NCI-H526 treated with DMSO at 0.1 percent for 48 hours (cell line): ENCODE data around the gene SETD6.
"Not testable (repeated sequence)": the region's sequence is repeated elsewhere in the genome, so short reads cannot be mapped to it uniquely, and the experiment has no call there.

ENCODE experiments used
- DNase-seq: peaks from one replicate; lab custom pipeline; 2025; lab: John Stamatoyannopoulos, UW

SETD6 gene

DNA sequence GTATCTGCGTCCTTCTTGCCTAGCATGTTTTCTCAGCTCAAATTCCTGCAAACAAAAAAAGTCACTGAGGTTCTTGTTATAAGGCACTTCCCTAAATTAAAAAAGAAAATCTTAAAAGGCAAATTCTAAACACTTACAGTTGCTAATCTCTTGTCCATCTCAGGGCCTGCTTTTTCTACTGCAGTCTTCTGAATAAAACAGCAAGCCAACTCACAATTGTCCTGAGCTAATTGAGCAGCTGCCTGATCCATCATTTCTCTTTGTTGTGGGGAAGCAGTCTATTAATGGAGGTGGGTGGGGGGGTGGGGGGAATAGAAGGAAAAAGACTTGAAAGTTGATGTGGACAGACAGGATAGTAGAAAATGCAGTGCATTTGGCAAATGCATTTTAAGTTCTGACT lies 27.0 kb downstream of the SETD6 start:
- DNase-seq: no peak

DNA sequence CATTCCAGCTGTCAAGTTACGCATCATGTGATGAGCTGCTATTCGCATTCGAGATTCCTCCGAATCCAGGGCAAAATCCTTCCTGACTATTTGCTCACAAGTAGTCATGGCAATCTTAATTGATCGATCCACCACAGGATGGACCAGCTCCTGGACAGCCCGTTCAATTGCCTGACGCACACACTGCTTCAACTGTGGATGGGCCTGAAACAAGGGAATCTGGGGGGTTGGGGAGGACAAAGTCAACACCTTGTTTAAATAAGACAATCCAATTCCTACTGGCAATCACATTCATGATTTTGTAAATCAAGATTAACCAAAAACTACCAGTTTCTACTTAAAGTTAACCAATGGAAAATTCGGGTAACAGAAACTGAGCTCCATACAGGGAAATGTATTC lies 28.4 kb downstream of the SETD6 start:
- no peak for DNase-seq

DNA sequence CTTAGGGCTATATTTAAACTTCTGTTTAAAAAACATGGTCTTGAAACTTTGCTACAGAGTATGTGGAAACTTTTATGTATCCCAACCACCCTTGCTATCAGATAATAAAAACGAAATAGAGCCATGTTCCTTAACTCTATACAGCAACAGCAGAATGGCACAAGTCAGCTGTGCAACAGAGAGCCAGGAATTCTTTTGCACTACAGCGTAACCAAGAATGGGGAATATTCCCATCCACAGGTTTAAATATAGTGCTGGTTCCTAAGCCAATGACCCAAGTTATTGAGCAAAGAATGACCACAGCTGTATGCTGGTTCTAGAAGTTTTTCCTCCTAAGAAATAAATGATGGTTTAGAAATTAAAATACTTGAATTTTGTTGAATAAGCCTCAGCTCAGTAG lies 33.1 kb downstream of the SETD6 start:
- DNase-seq: no peak

DNA sequence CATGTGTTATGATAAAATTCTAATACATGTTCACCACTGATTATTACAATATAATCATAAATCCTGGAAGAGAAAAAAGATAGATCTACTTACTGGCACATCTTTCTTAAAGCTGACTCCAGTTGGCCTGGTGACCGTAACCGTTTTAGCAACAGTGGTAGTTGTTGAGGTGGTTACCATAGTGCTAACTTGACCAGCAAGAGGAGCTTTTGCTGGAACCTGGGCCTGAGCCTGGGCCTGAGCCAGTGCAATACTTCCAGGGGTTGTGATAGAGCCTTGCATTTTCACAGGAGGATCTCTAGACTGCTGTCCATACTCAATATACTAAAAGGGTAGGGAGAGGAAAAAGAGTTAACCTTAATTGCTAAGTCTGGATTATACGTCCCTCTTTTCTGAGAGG lies 36.2 kb downstream of the SETD6 start:
- DNase-seq: no peak

DNA sequence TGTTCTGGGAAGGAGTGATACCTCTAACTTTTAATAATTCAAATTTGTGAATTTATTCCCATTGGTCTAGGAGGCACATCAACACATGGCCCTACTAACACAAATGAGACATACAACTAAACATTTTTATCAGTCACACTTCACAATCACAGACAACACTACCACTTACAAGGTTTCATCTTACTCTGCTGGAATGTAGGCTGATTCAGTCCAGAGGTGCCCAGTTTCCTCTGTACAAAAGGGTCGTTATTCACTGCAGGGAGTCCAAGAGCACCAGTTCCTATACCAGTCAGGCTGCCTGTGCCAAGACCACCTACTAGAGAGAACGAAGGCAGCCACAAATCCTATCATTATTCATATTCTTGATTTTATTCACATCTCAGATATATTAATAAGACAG lies 41.4 kb downstream of the SETD6 start:
- DNase-seq: no peak

DNA sequence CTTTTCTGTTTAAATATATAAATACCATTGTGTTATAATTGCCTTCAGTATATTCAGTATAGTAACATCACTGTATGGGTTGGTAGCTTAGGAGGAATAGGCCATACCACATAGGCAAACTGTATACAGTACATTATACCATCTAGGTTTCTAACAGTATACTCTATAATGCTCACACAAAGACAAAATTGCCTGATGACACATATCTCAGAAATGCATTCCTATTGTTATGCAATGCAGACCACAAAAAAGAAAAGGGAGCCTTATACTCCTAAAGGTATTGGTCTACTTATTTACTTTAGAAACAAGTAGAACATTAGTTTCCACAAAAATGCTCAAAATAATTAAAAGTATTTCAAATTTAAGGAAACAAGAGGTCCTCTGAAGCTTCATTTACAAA lies 47.9 kb downstream of the SETD6 start:
- DNase-seq: no peak

DNA sequence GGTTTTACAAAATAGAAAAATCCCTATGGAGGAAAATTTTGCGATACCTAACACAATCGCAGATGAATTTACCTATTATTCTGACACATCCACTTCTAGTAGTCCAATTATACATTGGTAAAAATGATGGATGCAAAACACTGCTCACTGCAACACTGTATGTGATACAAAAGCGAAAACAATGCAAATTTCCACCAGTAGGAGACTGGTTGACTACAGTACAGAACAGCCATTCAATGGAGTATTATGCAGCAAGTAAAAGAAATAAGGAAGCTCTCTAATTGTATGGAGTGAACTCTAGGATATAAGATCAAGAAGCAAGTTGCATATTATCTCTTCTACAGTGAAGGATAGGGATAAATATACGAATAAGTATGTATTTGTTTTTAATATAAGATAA lies 48.5 kb downstream of the SETD6 start:
- no peak for DNase-seq

DNA sequence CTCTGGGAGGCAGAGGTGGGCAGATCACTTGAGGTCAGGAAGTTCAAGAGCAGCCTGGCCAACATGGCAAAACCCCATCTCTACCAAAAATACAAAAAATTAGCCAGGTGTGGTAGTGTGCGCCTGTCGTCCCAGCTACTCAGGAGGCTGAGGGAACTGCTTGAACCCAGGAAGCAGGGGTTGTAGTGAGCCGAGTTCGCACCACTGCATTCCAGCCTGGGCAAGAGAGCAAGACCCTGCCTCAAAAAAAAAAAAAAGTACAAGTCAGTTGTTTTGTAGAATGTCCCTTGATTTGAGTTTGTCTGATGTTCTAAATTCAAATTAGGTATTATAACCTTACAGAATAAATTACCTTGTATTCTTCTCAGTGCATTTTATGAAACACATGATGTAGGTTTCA lies 50.4 kb downstream of the SETD6 start:
- DNase-seq: not testable (repeated sequence)
